ENCODE data around the gene RBBP6.

The RBBP6 gene

DNA sequence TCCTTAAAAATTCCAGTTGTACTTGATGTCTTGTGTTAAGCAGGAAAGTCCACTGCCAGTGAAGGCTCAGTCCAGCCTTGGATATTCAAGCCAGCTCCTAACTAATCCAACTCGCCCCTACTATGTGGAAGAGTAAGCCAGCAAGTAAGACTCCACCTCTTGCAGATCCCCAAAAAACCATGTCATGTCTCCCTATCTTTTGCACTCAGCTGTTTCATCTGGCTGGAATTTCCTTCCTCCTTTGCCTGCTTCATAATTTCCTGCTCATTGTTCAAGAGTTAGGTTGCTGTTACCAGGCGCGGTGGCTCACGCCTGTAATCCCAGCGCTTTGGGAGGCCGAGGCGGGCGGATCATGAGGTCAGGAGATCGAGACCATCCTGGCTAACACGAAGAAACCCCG, 37.8 kb downstream of the RBBP6 start:
- Histone ChIP-seq H3K27me3 (ENCODE audit: low read length) (no peaks in the 10 kb centered on the region), H3K9me3 (ENCODE audit: insufficient read depth, low read length) (no peaks in the 10 kb centered on the region), H3K27ac (ENCODE audit: low read depth, low read length) (no peak overlapping the region), H2AFZ (ENCODE audit: low read depth, low read length, severe bottlenecking) (no peak overlapping the region), H3K4me3 (ENCODE audit: insufficient read depth, low read length, poor library complexity, severe bottlenecking) (no peak overlapping the region), H3K36me3 (ENCODE audit: low read length) (0 out of 2 replicates have a peak, but pooled peaks cover 7% of the 10 kb centered on the region), H4K20me1 (ENCODE audit: low read depth, low read length) (no peaks in the 10 kb centered on the region), H3K9me2 (replicated peaks; ENCODE audit: insufficient read depth, low read length) (no peaks in the 10 kb centered on the region), H3K9ac (ENCODE audit: low read length) (no peak overlapping the region), H3K79me2 (ENCODE audit: insufficient read depth, low read length) (no peaks in the 10 kb centered on the region), H3K4me2 (ENCODE audit: low read depth, low read length, poor library complexity, severe bottlenecking) (no peak overlapping the region), H3F3A (ENCODE audit: insufficient read depth) (no peaks in the 10 kb centered on the region)
- no peak for TF ChIP-seq EZH2phosphoT487 (conservative IDR thresholded peaks at IDR 0.05; ENCODE audit: low read length)
- TF ChIP-seq, protein P1, sequence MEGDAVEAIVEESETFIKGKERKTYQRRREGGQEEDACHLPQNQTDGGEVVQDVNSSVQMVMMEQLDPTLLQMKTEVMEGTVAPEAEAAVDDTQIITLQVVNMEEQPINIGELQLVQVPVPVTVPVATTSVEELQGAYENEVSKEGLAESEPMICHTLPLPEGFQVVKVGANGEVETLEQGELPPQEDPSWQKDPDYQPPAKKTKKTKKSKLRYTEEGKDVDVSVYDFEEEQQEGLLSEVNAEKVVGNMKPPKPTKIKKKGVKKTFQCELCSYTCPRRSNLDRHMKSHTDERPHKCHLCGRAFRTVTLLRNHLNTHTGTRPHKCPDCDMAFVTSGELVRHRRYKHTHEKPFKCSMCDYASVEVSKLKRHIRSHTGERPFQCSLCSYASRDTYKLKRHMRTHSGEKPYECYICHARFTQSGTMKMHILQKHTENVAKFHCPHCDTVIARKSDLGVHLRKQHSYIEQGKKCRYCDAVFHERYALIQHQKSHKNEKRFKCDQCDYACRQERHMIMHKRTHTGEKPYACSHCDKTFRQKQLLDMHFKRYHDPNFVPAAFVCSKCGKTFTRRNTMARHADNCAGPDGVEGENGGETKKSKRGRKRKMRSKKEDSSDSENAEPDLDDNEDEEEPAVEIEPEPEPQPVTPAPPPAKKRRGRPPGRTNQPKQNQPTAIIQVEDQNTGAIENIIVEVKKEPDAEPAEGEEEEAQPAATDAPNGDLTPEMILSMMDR (IDR thresholded peaks at IDR 0.05; ENCODE audit: insufficient read depth, low read length, poor library complexity, severe bottlenecking): no peak

DNA sequence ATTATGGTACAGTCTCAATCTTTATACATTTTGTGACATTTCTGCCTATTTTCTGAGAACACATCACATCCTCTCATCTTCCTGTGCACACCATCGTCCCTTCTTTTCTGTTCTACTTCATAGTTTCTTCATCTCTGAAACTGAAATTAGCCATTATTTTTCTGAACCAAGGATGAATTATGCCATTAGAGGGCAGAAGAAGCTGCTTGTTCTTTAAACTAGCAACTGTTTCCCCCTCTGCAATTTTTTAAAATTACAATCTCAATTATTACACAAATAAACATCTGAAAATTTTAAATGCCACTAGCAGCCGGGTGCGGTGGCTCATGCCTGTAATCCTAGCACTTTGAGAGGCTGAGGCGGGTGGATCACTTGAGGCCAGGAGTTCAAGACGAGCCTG, 41.3 kb downstream of the RBBP6 start:
- Histone ChIP-seq H3K36me3 (ENCODE audit: low read length) (no peaks in the 10 kb centered on the region), H4K20me1 (ENCODE audit: low read depth, low read length) (no peaks in the 10 kb centered on the region), H3K9ac (ENCODE audit: low read length) (no peak overlapping the region), H3K27me3 (ENCODE audit: low read length) (no peaks in the 10 kb centered on the region), H3K79me2 (ENCODE audit: insufficient read depth, low read length) (no peaks in the 10 kb centered on the region), H3K9me2 (replicated peaks; ENCODE audit: insufficient read depth, low read length) (no peaks in the 10 kb centered on the region), H3K9me3 (ENCODE audit: insufficient read depth, low read length) (no peaks in the 10 kb centered on the region), H3F3A (ENCODE audit: insufficient read depth) (no peaks in the 10 kb centered on the region), H2AFZ (ENCODE audit: low read depth, low read length, severe bottlenecking) (no peak overlapping the region), H3K27ac (ENCODE audit: low read depth, low read length) (no peak overlapping the region), H3K4me2 (ENCODE audit: low read depth, low read length, poor library complexity, severe bottlenecking) (no peak overlapping the region), H3K4me3 (ENCODE audit: insufficient read depth, low read length, poor library complexity, severe bottlenecking) (no peak overlapping the region)
- no peak for TF ChIP-seq EZH2phosphoT487 (conservative IDR thresholded peaks at IDR 0.05; ENCODE audit: low read length)
- TF ChIP-seq, protein P1 (IDR thresholded peaks at IDR 0.05; ENCODE audit: insufficient read depth, low read length, poor library complexity, severe bottlenecking): no peak

DNA sequence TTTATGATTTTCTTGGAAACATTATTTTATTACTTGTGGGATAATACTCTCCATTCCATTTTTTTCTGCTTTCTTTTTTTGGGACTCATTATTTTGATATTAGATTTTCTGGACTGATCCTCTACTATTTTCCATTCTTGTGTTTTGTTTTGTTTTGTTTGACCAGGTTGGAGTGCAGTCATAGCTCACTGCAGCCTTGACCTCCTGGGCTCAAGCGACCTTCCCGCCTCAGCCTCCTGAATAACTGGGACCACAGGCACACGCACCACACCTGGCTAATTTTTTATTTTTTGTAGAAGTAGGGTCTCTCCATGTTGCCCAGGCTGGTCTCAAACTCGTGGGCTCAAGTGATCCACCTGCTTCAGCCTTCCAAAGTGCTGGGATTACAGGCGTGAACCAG, 44.1 kb downstream of the RBBP6 start:
- H3F3A ChIP-seq (ENCODE audit: insufficient read depth): no peaks in the 10 kb centered on the region
- no peak overlapping the region for H2AFZ ChIP-seq (ENCODE audit: low read depth, low read length, severe bottlenecking)
- no peak overlapping the region for H3K4me3 ChIP-seq (ENCODE audit: insufficient read depth, low read length, poor library complexity, severe bottlenecking)
- H3K9me2 ChIP-seq (replicated peaks; ENCODE audit: insufficient read depth, low read length): no peaks in the 10 kb centered on the region
- no peaks in the 10 kb centered on the region for H3K79me2 ChIP-seq (ENCODE audit: insufficient read depth, low read length)
- TF ChIP-seq EZH2phosphoT487 (conservative IDR thresholded peaks at IDR 0.05; ENCODE audit: low read length): no peak
- TF ChIP-seq, protein P1 (IDR thresholded peaks at IDR 0.05; ENCODE audit: insufficient read depth, low read length, poor library complexity, severe bottlenecking): no peak
- no peaks in the 10 kb centered on the region for H4K20me1 ChIP-seq (ENCODE audit: low read depth, low read length)
- H3K9ac ChIP-seq (ENCODE audit: low read length): no peak overlapping the region
- H3K27ac ChIP-seq (ENCODE audit: low read depth, low read length): no peak overlapping the region
- no peaks in the 10 kb centered on the region for H3K36me3 ChIP-seq (ENCODE audit: low read length)
- H3K4me2 ChIP-seq (ENCODE audit: low read depth, low read length, poor library complexity, severe bottlenecking): no peak overlapping the region
- H3K9me3 ChIP-seq (ENCODE audit: insufficient read depth, low read length): no peaks in the 10 kb centered on the region
- no peaks in the 10 kb centered on the region for H3K27me3 ChIP-seq (ENCODE audit: low read length)
